Neural cell (in vitro differentiated cells): ENCODE data around the gene DNAAF1. TPM values are rescaled to one million over a fixed set of nuclear protein-coding genes. Genes with fewer than 3 reads are reported as not detected.

ENCODE experiments used
- H2AFZ ChIP-seq: fragments of 200-600, 300-800 bp; sonication (generic), shearing (Covaris generic); 2 replicates; pipeline ENCODE4 v1.6.0; 2014; ENCODE audit warnings: low read depth, mild to moderate bottlenecking, antibody characterized with exemption, low read length, moderate library complexity
- H3F3A ChIP-seq: fragments of 200-600 bp; shearing (Covaris generic); 2 replicates; pipeline ENCODE4 v1.6.1; 2016; ENCODE audit warnings: mild to moderate bottlenecking, moderate library complexity, mixed read lengths, antibody characterized with exemption, low read length; ENCODE audit not compliant: insufficient read depth, poor library complexity, severe bottlenecking
- H3K27ac ChIP-seq: fragments of 200-600, 300-800 bp; sonication (generic), shearing (Covaris generic); 2 replicates; pipeline ENCODE4 v1.5.1; 2014; ENCODE audit warnings: mild to moderate bottlenecking, low read length, moderate library complexity
- H3K27me3 ChIP-seq: fragments of 300-800, 200-600 bp; sonication (generic), shearing (Covaris generic); 2 replicates; pipeline ENCODE4 v1.6.0; 2014; ENCODE audit warnings: mild to moderate bottlenecking, low read depth, low read length, moderate library complexity; ENCODE audit not compliant: insufficient read depth
- H3K36me3 ChIP-seq: fragments of 300-800, 200-600 bp; sonication (generic), shearing (Covaris generic); 2 replicates; pipeline ENCODE4 v1.5.1; 2014; ENCODE audit warnings: mild to moderate bottlenecking, antibody characterized with exemption, low read length, moderate library complexity; ENCODE audit not compliant: insufficient read depth
- H3K4me2 ChIP-seq: fragments of 300-800, 200-600 bp; sonication (generic), shearing (Covaris generic); 2 replicates; pipeline ENCODE4 v1.6.0; 2014; ENCODE audit warnings: mild to moderate bottlenecking, low read length
- H3K4me3 ChIP-seq: fragments of 300-800, 200-600 bp; sonication (generic), shearing (Covaris generic); 2 replicates; pipeline ENCODE4 v1.5.1; 2014; ENCODE audit warnings: mild to moderate bottlenecking, low read length, moderate library complexity
- H3K79me2 ChIP-seq: fragments of 200-600 bp; shearing (Covaris generic); replicated peaks from 2 replicates; pipeline ENCODE4 v1.6.0; 2014; ENCODE audit warnings: mild to moderate bottlenecking, low read length, moderate library complexity; ENCODE audit not compliant: insufficient read depth
- H3K9ac ChIP-seq: fragments of 300-800, 200-600 bp; sonication (generic), shearing (Covaris generic); 2 replicates; pipeline ENCODE4 v1.6.1; 2016; ENCODE audit warnings: mild to moderate bottlenecking, low read length, mixed read lengths
- H3K9me2 ChIP-seq: fragments of 200-600 bp; shearing (Covaris generic); 2 replicates; pipeline ENCODE4 v1.6.1; 2016; ENCODE audit warnings: mild to moderate bottlenecking, low read length, mixed read lengths; ENCODE audit not compliant: insufficient read depth
- H3K9me3 ChIP-seq: fragments of 200-600, 300-800 bp; sonication (generic), shearing (Covaris generic); 2 replicates; pipeline ENCODE4 v1.6.1; 2016; ENCODE audit warnings: mild to moderate bottlenecking, mixed run types, low read length, moderate library complexity, mixed read lengths
- H4K20me1 ChIP-seq: fragments of 200-600 bp; shearing (Covaris generic); 2 replicates; pipeline ENCODE4 v1.6.1; 2016; ENCODE audit warnings: mild to moderate bottlenecking, mixed run types; ENCODE audit not compliant: insufficient read depth
- CTCF ChIP-seq: fragments of 450-650 bp; IDR thresholded peaks from 2 replicates; pipeline ENCODE4 v1.5.1; 2014; ENCODE audit warnings: antibody characterized with exemption, mild to moderate bottlenecking, moderate library complexity; ENCODE audit not compliant: poor library complexity, severe bottlenecking
- EP300 ChIP-seq: fragments of 450-650 bp; conservative IDR thresholded peaks from 2 replicates; pipeline ENCODE4 v1.6.1; 2014; ENCODE audit warnings: antibody characterized with exemption, mild to moderate bottlenecking, moderate library complexity; ENCODE audit not compliant: poor library complexity, severe bottlenecking
- EZH2 ChIP-seq: fragments of 200-600, 300-800 bp; shearing (Covaris generic), sonication (generic); IDR thresholded peaks from 2 replicates; pipeline ENCODE4 v1.6.1; 2014; ENCODE audit warnings: antibody characterized with exemption, low read length, borderline replicate concordance, mild to moderate bottlenecking; ENCODE audit not compliant: insufficient read depth, poor library complexity, severe bottlenecking
- MXI1 ChIP-seq: fragments of 450-650 bp; conservative IDR thresholded peaks from 2 replicates; pipeline ENCODE4 v1.6.1; 2014; ENCODE audit warnings: antibody characterized with exemption, mild to moderate bottlenecking; ENCODE audit not compliant: poor library complexity, severe bottlenecking
- POLR2AphosphoS5 ChIP-seq: IDR thresholded peaks from 2 replicates; pipeline ENCODE4 v1.6.1; 2012
- RAD21 ChIP-seq: fragments of 450-650 bp; conservative IDR thresholded peaks from 2 replicates; pipeline ENCODE4 v1.6.1; 2014; ENCODE audit warnings: antibody characterized with exemption, mild to moderate bottlenecking, moderate library complexity
- SMC3 ChIP-seq: fragments of 450-650 bp; conservative IDR thresholded peaks from 2 replicates; pipeline ENCODE4 v1.6.1; 2014; ENCODE audit warnings: antibody characterized with exemption, mild to moderate bottlenecking, moderate library complexity; ENCODE audit not compliant: poor library complexity
- TAF1 ChIP-seq: IDR thresholded peaks from 2 replicates; pipeline ENCODE4 v1.6.1; 2012; ENCODE audit warnings: low read depth
- polyA plus RNA-seq: library from polyadenylated mRNA; depleted of rRNA; stranded (reverse); fragments of >200 nt; gene quantifications from 2 replicates; pipeline ENCODE4 v1.2.3, GENCODE V29; 2014
- TF ChIP-seq, protein P1 (sequence below): IDR thresholded peaks from 2 replicates; pipeline ENCODE4 v1.6.1; 2012; ENCODE audit warnings: borderline replicate concordance

DNAAF1 gene
- polyA plus RNA-seq, 1 donor from 2014 or later = 0.71 TPM

- no peak overlapping the region for H2AFZ ChIP-seq
- H3K9me2 ChIP-seq = no peaks in the 10 kb centered on the region
- no peak overlapping the region for H3K4me3 ChIP-seq
- H3K9me3 ChIP-seq = no peaks in the 10 kb centered on the region
- no peaks in the 10 kb centered on the region for H3K27me3 ChIP-seq
- no peak overlapping the region for H3K27ac ChIP-seq
- no peaks in the 10 kb centered on the region for H4K20me1 ChIP-seq
- H3K9ac ChIP-seq = no peak overlapping the region
- H3K79me2 ChIP-seq = peaks cover 12% of the 10 kb centered on the region
- no peak for TF ChIP-seq EZH2
- TF ChIP-seq POLR2AphosphoS5 = no peak
- no peak for TF ChIP-seq EP300
- no peak for TF ChIP-seq SMC3
- TF ChIP-seq CTCF = no peak
- no peak for TF ChIP-seq MXI1
- TF ChIP-seq TAF1 = no peak
- no peak for TF ChIP-seq RAD21
- TF ChIP-seq, protein P1, sequence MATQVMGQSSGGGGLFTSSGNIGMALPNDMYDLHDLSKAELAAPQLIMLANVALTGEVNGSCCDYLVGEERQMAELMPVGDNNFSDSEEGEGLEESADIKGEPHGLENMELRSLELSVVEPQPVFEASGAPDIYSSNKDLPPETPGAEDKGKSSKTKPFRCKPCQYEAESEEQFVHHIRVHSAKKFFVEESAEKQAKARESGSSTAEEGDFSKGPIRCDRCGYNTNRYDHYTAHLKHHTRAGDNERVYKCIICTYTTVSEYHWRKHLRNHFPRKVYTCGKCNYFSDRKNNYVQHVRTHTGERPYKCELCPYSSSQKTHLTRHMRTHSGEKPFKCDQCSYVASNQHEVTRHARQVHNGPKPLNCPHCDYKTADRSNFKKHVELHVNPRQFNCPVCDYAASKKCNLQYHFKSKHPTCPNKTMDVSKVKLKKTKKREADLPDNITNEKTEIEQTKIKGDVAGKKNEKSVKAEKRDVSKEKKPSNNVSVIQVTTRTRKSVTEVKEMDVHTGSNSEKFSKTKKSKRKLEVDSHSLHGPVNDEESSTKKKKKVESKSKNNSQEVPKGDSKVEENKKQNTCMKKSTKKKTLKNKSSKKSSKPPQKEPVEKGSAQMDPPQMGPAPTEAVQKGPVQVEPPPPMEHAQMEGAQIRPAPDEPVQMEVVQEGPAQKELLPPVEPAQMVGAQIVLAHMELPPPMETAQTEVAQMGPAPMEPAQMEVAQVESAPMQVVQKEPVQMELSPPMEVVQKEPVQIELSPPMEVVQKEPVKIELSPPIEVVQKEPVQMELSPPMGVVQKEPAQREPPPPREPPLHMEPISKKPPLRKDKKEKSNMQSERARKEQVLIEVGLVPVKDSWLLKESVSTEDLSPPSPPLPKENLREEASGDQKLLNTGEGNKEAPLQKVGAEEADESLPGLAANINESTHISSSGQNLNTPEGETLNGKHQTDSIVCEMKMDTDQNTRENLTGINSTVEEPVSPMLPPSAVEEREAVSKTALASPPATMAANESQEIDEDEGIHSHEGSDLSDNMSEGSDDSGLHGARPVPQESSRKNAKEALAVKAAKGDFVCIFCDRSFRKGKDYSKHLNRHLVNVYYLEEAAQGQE = no peak
- H3F3A ChIP-seq = no peaks in the 10 kb centered on the region
- no peak overlapping the region for H3K4me2 ChIP-seq
- no peaks in the 10 kb centered on the region for H3K36me3 ChIP-seq
Measured at GRCh38 chr16:84181144-84181915, 36.2 kb downstream of the DNAAF1 start.

- Histone ChIP-seq H3K9ac (no peak overlapping the region), H2AFZ (no peak overlapping the region), H3F3A (no peaks in the 10 kb centered on the region), H3K79me2 (peaks cover 17% of the 10 kb centered on the region), H4K20me1 (no peaks in the 10 kb centered on the region), H3K36me3 (no peaks in the 10 kb centered on the region), H3K27ac (no peak overlapping the region), H3K4me3 (no peak overlapping the region), H3K9me2 (no peaks in the 10 kb centered on the region), H3K9me3 (no peaks in the 10 kb centered on the region), H3K4me2 (no peak overlapping the region), H3K27me3 (no peaks in the 10 kb centered on the region)
- TF ChIP-seq, protein P1 = no peak
- TF ChIP-seq SMC3 (no peak), RAD21 (no peak), EZH2 (no peak), POLR2AphosphoS5 (no peak), TAF1 (no peak), CTCF (no peak), EP300 (no peak), MXI1 (no peak)
Measured at GRCh38 chr16:84182104-84182503, 37.0 kb downstream of the DNAAF1 start.
